Left colon (tissue), 2 donors: ENCODE measurements around the gene ICA1. TPM values are rescaled to one million over a fixed set of nuclear protein-coding genes. Genes with fewer than 3 reads are reported as not detected.
"Not testable (repeated sequence)": the region's sequence is repeated elsewhere in the genome, so short reads cannot be mapped to it uniquely, and the experiment has no call there.

Experiments
- ATAC-seq: fragments of 200-7000 bp; cut with Tn5 transposase; one replicate; pipeline ENCODE4 v1.9.1; 2020; ENCODE audit warnings: mild to moderate bottlenecking, moderate library complexity
- DNase-seq, 2 donors: peaks; one replicate each; pipeline ENCODE4 v3.0.0-alpha.2; 2020
- intact Hi-C, 2 donors: fragments of 100-400 bp; cut with DNase I in 1 of 2; cut with micrococcal nuclease in 1 of 2; formaldehyde crosslinking; loops; one replicate each; pipeline versions ENCODE4 v1.11.2 to v1.14.0; 2022; cut with DNase I, micrococcal nuclease
- total RNA-seq, 2 donors: library from RNA; stranded (reverse); fragmentation: NEBNext Ultra II Directional; extraction: Animal tissue kit (Norgen Biotek cat#: 25700); gene quantifications; one replicate each; pipeline ENCODE4 v1.2.1, GENCODE V29; 2021
- donor health status: DM: no; HTN: no; CAD: no.
- donor health status: DM: yes; HTN: yes; CAD: no.

Gene ICA1
- total RNA-seq, 2 donors from 2014 or later: 34.2 to 66.1 TPM

DNA sequence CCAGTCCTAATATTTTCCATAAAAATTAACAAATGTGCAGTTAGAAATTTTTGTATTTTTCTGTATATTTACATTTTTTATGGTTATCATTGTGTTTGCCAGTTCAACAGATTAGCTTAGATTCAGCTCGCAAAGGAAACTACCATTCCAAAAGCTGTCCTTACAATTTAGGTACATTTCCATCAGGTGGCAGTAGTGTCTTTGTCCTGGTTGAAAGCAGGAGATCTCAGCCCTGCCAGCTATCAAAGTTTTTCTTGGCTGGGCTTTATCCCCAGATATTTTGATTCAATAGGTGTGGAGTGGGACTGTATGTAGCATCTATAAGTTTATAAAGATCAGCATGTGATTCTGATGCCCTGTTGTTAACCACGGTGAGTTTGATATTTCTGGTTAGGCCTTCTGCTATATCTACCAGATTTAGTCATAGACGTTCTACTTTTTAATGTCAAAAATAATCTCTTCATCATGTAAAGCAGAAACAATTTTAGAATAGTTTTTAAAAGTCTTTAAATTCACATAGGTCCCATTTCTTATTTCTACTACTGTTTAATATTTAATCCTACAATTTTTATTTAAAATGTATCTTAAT lies 15.5 kb upstream of the ICA1 start:
- intact Hi-C loops: no loop called here
- ATAC-seq (peak; percentile 88), DNase-seq (no peak)

DNA sequence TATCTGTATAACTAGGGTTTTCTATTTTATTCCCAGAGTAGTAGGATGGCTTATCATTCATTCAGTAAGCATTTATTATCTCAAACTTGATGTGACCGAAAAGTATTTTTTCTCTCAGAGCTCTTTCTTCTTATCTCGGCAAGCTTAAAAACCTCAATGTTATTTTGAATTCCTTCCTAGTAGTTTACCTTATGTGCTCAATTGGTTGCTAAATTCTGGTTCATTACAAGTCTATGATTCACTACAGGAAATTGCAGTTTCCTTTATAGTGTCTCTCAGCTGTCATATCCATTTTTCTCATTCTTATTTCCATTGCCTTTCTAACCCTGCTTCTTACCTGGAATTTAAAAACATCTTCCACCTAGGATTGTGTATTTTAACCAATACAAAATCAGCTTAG lies 12.6 kb upstream of the ICA1 start:
- DNase-seq (no peak), ATAC-seq (no peak)
- intact Hi-C loops: no loop called here

GRCh38 chr7:8271960-8272359 lies 10.0 kb upstream of the ICA1 start:
- no peak for DNase-seq
- intact Hi-C loops: no loop called here
- no peak for ATAC-seq

GRCh38 chr7:8263048-8263447 lies 1.1 kb upstream of the ICA1 start:
- no peak for ATAC-seq
- intact Hi-C loops: no loop called here
- no peak for DNase-seq

GRCh38 chr7:8260871-8261694 lies 884 bp downstream of the ICA1 start:
- ATAC-seq (peak; percentile 66), DNase-seq (peak; percentile 52 to 71)
- intact Hi-C loops: no loop called here

DNA sequence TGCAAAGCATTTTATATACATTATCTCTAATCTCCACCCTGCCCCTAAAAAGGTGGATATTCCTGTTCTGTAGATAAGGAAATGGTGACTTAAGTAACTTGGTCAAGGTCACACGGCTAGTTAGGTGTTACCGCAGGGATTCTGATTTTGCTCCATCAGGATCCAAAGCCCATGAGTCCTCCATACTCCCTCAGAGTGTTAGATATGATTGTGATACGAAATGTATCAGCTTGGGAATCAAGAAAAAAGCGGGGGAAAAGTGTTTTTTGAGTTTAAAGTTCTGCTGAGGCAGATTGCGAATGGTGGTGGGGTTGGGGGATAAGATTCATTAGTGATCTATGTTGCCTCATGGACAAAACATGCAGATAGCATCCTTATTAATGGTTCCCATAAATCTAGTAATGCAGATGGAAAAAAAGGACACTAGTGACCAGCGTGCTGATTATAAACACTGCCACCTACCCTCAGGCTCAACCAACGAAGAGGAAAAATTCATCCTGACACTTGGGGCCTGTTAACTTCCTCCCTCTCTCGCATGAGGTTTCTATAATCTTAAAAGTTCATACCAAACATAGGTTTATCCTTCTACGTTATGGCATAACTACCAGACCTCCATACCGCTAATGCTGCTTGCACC lies 2.3 kb downstream of the ICA1 start:
- intact Hi-C loops: no loop called here
- DNase-seq: no peak
- ATAC-seq: no peak

GRCh38 chr7:8258734-8259133 lies 3.2 kb downstream of the ICA1 start:
- ATAC-seq: no peak
- DNase-seq: no peak
- intact Hi-C loops: no loop called here

GRCh38 chr7:8258166-8258565 lies 3.8 kb downstream of the ICA1 start:
- intact Hi-C loops: no loop called here
- ATAC-seq: no peak
- DNase-seq: no peak

- intact Hi-C loops: no loop called here
- DNase-seq: no peak
- no peak for ATAC-seq
These were observed 6.0 kb downstream of the ICA1 start for GRCh38 chr7:8255680-8256655.

GRCh38 chr7:8254667-8255066 lies 7.3 kb downstream of the ICA1 start:
- DNase-seq: peak; percentile 14 to 34
- peak; percentile 85 for ATAC-seq
- intact Hi-C loops: no loop called here

DNA sequence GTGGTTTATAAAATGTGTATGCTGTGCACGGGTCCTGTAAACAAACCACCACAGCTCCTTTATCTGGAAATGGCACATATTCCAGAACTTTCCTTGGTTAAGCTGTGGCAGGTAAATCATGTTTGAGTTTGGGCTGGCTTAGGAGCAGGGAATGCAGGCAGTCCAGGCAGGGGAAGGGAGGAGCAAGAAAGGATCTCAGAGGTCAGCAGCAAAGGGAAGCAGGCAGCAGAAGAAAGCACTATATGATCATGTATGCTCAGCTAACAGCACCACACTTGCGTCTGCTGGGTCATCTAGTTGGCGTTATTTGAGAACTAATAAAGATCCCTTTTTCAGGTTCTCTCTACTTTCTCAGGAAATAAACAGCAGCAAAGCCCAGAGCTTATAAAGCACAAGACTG lies 7.8 kb downstream of the ICA1 start:
- no peak for DNase-seq
- intact Hi-C loops: no loop called here
- ATAC-seq: peak; percentile 81

DNA sequence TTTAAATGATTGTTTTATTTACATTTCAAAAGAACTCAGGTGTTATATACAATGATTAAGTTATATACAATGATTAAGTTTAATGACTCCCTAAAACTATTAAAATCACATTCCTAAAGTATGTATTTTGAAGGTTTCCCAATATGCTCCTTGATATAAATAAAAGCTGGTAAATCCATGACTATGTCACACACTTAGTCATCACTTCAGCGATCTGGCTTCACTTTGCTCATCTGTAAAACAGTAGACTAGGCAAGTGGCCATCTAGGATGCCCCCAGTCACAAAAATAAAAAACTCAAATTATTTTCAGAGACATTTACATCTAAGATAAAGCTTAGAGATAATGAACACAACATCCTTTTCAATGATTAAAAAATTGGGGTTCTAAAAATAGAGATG lies 10.8 kb downstream of the ICA1 start:
- intact Hi-C loops: no loop called here
- ATAC-seq: no peak
- no peak for DNase-seq

DNA sequence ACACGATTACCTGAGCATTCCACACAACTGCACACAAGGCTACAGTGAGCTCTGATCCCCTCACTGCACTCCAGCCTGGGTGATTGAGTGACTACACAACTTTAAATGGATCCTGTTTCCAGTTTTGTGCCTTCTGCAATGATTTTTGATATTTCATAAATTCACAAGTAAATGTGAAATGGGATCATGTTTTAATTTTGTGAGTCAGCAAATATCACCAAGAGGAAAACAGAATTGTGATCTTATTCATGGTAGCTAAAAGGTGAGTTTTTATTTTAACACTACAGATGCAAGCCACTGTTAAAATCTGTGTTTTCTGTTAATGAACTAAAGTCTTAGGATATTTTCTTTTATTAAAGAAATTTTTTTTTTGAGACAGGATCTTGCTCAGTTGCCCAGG lies 11.4 kb downstream of the ICA1 start:
- DNase-seq: no peak
- no peak for ATAC-seq
- intact Hi-C loops: no loop called here

DNA sequence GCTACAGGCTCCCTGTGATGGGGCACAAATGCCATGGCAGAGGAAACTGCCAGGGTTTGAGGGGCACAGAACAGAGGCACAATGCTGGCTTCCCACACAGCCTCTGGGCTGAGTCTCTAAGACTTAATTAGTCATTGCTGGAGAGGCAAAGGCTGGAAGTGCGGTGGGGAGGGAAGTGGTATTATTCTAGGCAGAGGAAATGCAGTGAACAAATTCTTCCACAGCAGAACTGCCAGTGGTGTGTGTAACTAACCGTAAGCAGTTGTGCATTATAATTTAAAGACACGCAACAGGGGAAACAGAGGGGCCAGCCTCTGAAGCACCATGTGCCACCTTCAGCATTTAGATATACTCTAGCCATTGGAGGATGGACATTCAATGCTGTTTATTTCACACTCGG lies 12.8 kb downstream of the ICA1 start:
- ATAC-seq: no peak
- intact Hi-C loops: no loop called here
- no peak for DNase-seq

GRCh38 chr7:8246020-8246419 lies 15.9 kb downstream of the ICA1 start:
- ATAC-seq: no peak
- intact Hi-C loops: no loop called here
- DNase-seq: no peak

GRCh38 chr7:8245032-8245431 lies 16.9 kb downstream of the ICA1 start:
- ATAC-seq, DNase-seq, intact Hi-C loops: not testable (repeated sequence)

GRCh38 chr7:8243059-8243458 lies 18.9 kb downstream of the ICA1 start:
- ATAC-seq, intact Hi-C loops, DNase-seq: not testable (repeated sequence)

- ATAC-seq, DNase-seq, intact Hi-C loops: not testable (repeated sequence)
These were observed 22.1 kb downstream of the ICA1 start for GRCh38 chr7:8239702-8240362.
